Stimulated activated CD8-positive, alpha-beta memory T cell treated with anti-CD3 and anti-CD28 coated beads, Interleukin-2, amount 100 ng/mL, for 48 hours (primary cell): ENCODE results near the gene FCRL1.

Experiments
- DNase-seq, 2 donors: peaks; one replicate each; pipeline ENCODE4 v3.0.0-alpha.2; 2020; ENCODE audit warnings: low read depth in 2 of 2

The FCRL1 gene

DNA sequence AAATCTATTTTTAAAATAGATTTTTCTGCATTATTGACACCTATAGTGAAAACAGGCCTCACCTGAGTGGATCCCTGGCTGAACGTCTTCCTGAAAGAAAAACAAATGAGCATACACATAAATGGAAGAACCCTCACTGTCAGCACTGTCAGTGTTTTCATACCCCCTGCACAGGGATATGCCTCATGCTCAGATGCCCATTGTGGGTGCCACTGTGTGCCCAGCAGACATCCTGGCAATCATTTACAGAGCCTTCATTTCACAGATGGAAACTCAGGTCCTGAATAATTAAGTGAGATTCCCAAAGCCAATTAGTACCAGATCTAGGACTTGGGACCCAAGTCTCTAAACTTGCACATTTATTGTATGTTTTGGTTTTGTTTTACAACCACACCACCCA, 19.9 kb downstream of the FCRL1 start:
- DNase-seq = no peak

DNA sequence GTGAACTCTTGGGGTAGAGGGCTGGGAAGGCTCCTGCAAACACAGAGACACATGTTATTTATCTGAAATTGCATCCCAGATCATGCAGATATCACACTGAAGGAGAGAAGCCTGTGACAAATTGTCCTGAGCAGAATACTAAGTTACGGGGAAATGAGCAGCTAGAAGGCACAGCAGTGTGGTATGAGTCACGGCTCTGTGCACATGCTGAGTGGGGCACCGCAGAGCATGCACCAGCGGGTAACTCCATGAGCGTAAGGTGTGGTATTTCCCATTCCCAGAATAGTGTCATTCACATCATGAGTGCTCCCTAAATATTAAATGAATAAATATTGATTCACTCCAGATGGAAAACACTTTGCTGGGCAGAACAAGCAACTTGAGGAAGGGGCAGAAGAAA, 21.7 kb downstream of the FCRL1 start:
- no peak for DNase-seq

DNA sequence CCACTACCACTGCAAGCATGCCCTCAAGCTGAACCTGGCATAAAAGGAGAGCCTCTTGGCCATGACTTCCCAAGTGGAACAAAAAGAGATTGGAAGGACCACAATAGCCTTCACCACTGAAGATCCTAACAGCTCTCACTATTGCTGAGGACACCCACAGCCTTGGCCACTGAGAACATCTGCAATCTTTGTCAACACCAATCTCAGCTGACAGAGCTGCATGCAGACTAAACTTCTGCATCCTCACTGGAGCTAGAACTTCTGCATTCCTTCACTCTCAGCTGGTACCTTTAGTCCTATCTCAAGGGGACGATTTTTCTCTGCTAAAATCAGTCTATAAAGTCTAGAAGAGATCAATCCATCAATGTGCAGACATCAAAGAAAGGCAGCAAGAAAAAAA, 34.7 kb downstream of the FCRL1 start:
- DNase-seq = no peak

DNA sequence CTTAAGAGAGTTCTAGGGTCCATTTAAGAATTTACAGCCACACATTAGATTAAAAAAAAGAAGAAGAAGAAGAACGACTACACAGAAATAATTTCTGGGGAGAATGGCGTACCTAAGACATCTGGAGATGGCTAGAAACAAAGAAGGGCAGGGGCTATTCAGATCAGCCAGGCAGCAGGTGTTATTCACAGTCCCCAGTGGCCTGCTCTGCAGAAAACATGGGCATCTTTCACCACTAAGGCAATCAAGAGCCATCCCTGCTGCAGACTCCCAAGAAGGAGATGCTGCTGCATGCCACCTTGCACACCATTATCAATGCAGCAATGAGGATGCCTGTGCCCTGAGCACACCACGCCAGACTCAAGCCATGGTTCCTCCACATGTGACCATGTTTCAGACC, 35.1 kb downstream of the FCRL1 start:
- no peak for DNase-seq

DNA sequence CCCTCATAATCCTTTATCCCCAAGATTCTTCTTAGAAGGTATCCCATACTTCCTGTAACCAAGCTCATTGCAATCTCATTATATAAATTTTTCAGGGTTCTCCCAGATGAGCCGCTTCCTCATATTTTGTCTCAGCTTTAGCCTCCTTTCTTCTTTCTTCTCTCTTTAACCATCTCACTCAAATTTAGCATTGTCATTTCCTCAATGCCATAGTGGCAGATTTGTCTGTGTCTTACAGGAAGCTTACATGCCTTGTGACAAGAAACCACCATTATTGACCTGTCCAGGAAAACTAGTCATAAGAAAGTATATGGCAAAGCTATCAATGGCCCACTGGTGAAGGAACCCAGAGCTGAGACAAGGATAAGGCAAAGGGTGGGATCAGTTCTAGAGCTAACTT, 37.0 kb downstream of the FCRL1 start:
- DNase-seq = no peak

DNA sequence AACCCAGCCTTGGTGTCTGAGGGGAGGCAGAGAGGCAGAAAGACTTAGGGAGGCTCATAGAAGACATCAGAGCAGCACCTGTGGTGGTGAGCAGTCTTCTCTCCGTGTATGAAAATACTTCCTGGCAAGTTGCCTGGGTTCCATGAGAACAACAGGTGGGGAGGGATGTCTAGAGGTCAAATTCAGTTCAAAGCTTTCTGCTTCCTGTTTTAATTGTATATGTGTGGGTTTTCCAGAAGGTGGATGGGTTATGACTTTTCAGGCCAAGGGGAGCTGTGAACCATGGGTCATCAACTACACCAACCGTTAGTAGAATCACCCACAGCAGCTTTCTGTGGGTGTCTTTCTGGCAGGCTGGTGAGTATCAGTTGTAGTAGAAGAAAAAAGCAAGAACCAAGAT, 38.9 kb downstream of the FCRL1 start:
- no peak for DNase-seq

DNA sequence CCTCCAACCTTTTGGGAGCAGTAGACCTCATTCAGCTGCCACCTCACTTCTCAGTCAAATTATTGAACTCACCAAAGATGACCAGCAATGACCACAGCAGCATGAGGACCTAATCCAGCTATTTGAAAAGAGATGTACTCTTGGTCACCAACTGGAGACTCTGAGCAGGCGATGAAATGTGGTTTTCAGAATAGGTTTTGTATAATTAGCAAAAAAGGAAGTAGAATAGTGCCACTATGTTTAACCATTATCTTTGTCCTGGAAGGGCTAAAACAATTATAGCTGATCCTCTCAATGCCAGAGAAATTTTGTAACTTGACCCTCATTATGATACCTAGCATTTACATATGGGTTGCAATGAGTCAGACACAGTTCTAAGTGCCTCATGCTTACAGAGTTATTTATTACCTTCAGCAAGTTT, 42.9 kb downstream of the FCRL1 start, which contains the start of gene FCRL2:
FCRL2 (minus strand) TSS at position 162 of the 421 bp plus-strand sequence; CDS start at position 103, 59 bp downstream.
- no peak for DNase-seq

DNA sequence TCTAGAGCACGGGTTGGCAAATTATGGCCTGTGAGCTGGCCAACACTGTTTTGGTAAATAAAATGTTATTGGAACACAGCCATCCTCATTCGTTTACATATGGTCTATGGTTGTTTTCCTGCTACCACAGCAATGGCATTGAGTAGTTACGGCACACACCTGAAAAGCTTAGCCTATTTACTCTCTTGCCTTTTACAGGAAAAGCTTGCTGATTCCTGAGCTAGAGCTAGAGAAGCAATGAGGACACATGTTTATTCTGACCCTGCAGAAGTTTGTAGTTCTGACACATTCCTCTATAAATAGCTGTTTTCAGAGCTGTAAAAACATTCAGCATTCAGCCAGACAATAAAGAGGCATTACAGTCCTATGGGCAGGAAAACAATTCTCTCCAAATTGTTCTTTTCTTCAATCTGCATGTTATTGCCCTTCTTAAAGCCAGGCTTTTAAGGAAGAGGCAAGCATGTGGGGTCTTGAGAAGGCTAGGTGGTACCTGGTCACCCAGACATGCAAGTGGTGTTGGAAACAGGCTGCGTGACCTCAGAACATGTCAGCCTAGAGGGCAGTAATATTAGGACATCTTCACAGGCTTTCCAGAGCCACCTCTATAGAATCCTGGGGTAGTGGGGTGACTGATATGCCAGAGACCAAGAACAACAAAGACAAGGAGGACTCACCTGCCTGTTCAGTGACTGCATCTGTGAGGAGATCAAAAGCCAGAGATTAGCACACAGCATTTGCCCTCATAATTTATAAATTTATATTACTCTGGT, 44.6 kb downstream of the FCRL1 start:
- DNase-seq = no peak

DNA sequence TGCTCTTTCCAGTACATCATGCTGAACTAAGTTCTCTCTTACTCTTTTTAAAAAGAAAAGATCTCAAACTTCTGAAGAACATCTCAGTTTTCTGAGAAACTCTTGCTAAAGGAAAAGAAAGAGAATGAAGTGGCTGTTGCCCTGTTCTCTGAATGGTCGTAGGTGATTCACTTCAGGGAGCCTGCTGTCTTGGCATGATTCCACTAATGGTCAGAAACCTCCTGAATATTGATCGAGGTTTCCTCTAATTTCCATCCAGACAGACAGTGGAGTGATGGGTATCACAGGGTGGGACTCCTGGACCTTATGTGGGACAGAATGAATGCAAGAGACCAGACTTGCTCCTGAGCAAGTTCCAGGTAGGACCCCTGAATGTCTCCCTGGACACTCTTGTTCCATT, 45.5 kb downstream of the FCRL1 start:
- no peak for DNase-seq

DNA sequence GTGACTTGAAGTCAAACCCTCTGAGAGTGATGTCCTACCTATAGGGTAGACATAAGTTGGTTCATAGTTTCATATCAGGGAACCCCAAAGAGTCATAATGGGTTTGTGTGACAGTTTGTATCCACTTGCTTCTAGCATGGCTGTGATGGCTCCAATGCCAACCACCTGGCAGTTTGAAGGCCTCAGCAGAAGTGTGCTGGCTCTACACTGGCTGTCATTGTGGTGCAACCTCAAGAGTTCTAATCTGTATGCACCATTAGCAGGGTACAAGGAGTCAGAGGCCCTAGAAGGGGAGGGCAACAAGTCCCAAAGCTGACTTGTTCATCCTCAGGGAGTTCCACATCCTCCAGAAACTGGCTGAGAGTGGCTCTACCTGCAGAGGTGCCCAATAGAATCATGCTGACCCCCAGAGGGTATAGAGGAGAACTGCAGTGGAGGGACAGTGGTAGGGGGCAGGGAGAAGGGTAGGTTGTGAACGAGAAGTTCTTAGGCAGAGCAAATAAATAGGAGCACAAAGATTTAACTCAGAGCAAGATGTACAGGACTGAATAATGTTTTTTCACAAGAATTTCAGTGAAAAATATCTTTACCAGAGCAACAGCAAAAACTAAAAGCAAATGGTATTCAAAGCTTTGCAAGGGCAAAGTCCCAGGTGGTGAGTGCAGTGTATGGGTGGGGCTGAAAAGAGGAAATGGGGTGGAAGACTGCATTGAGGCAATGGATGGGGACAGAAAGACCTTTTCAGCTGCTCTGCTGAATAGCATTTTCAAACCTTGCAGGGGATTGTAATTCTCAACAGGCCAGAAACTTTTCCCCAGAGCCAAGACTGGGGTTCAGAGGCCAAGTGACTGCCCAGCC, 46.2 kb downstream of the FCRL1 start:
- no peak for DNase-seq

DNA sequence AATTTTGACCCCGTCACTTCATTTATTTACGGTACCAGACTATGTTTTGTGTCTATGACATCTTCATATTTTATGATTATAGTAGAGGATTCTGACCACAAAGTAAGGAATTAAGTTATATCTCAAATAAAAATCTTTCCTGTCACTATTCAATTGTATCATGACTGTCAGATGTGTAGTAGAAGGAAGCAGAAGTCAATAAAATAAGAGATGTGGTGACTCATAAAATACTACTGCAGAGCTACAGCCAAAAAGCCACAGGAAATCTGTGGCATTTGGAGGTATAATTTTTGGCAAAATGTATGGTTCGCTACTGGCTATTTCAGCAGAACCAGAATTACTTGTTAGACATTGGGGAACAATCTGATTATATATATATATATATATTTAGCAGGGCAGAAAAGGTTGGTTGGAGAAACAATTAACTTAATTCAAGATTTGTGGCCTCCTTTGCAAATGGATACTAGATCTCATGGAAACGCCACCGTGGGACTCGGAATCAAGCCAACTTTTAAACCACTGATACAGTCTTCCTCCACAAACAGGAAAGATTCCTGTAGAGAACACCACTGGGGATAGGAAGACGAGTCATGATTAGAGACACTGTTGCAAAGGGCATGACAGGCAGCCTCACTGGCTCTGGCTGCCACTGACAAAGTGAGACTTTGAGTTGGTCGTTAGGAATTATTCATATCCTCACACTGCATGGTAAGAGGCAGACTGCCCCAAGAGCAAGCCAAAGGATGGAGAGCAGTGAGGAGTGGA, 48.1 kb downstream of the FCRL1 start:
- no peak for DNase-seq

DNA sequence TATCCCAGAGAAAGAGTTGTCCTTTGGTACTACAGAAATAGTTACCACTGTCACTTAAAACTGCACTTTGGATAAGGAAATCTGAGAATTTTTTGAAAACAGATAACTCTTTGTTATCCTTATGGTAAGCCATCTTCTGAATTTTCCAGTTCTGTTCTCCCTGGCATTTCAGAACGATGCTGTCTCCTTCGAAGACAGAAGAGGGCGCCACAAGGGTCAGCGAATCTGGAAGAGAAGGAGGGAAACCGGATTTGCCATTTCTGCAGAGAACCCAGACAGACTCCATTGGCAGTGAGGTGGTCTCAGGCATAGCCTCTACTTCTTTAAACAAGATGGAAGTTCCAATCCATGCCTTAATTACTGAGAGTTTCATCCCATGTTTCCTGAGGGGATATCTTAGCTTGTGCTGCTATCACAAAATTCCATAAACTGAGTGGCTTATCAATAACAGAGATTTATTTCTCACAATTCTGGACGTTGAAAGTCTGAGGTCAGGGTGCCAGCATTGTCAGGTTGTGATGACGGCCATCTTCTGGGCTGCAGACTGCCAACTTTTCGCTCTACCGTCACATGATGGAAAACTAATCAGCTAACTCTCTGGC, 49.4 kb downstream of the FCRL1 start:
- no peak for DNase-seq

DNA sequence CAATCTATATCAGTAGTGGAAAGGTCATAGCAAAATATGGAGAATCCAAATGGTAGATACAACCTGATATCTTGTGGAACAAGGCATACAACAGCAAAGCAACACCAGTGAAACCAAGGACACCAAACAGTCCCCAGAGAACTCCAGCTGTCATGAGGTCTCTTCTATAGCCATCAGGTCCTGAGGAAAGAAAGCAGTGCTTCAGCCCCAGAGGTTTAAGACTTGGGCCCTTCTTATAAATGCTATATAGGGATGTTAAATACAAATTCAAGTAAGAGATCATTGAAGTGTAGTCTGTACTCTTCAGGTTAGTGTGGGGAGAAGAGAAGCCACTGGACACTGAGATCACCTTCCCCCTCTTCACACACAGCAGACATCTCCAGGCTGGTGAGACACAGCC, 53.1 kb downstream of the FCRL1 start:
- no peak for DNase-seq

DNA sequence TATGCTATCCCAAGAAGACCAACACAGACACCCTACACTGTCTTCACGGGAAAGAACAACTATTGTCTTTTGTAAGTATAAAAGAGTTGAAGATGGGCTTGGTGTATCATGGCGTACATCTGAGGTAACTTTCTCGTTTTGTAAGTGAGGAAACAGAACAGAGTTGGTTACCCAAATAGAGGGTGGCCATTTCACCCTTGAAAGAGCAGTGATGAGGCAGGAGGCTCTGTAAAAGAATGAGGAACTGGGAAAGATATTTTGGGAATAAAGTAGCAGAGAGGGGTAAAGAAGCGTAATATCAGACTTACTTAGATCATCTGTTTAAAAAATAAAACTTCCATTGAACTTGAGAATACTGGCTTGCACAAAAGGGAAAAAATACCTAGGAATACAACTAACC, 61.9 kb downstream of the FCRL1 start:
- no peak for DNase-seq

DNA sequence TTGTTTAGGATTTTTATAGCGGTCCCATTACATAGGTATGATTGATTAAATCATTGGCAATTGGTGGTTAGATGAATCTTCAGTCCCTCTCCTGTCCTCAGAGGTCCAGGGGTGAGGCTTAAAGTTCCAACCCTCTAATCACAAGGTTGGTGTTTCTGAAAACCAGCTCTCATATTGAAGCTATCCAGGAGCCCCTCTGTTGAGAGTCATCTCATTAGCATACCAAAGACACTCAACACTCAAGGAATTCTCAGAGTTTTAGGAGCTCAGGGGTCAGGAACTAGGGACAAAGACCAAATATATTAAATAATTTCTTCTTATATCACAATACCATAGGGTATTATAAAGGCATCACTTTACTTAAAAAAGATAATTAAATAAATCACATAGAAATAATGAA, 66.3 kb downstream of the FCRL1 start:
- no peak for DNase-seq

DNA sequence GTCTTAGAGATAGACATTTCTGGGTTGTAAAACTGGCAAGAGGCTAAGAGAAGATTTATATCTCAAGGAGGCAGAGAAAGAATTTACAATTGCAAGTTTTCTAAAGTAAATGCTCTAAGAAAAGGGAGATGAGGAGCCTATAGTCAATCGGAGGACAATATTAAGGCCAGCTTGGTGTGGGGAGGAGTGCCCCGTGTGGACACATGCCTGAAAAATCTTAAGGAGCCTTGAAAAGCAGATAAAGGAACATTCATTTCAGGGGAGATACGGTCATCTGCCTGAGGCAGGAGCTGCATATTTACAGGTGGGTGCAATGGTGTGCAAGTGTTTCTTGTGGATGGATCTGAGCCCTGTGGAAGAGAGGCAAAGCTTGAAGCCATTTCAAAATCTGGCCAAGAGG, 68.6 kb downstream of the FCRL1 start:
- no peak for DNase-seq

DNA sequence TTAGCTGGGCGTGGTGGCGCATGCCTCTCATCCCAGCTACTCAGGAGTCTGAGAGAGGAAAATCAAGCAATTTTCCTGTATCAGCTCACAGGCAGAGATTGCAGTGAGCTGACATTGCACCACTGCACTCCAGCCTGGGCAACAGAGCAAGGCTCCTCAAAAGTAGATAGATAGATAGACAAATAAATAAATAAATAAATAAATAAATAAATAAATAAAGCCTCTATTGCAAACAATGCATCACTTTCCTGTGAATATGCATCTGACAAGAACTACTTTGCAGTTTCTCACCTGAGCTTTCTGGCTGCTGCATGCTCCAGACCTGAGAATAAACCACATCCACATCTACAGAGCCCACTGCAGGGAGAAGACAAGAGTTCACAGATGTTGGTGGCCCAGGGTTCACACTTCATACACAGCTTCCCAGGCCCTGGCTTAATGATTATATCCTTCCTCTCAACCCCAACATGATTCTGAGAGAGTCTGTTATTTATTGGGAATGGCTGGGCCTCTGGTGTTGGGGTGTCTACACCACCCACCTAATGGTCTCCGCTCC, 71.6 kb downstream of the FCRL1 start:
- DNase-seq = no peak
